HepG2 (cell line): ENCODE results near the gene TTC9. TPM values are rescaled to one million over a fixed set of nuclear protein-coding genes. Genes with fewer than 3 reads are reported as not detected.

Experiments used
- ATAC-seq: fragments of 200-7000 bp; cut with Tn5 transposase; 3 replicates; pipeline ENCODE4 v1.9.1; 2020; ENCODE audit warnings: mild to moderate bottlenecking, moderate library complexity
- BruUV-seq: library from RNA; stranded (reverse); fragments of 400-500 nt; replicated peaks from 2 replicates; lab custom pipeline; 2021; lab: Mats Ljungman, UMichigan
- CTCF ChIA-PET: fragments of 300-600 bp; formaldehyde crosslinking; extraction: SDS; loops from one replicate; lab custom pipeline; 2021; ENCODE audit warnings: low total read pairs, inconsistent platforms, low intra/inter-chr PET ratio; lab: Yijun Ruan, JAX
- POLR2A ChIA-PET: fragments of 350-600 bp; sonication (Branson Sonifier 250); formaldehyde crosslinking; loops from one replicate; lab custom pipeline; 2020; ENCODE audit warnings: antibody characterized with exemption, inconsistent platforms; lab: Yijun Ruan, JAX
- DNase-seq: peaks from one replicate; pipeline ENCODE4 v3.0.0-alpha.2; 2015; ENCODE audit warnings: low spot score
- FAIRE-seq: peaks from 3 replicates; lab custom pipeline; 2011; peaks lifted over from hg19 to GRCh38; lab: Jason Lieb, UNC
- H2AFZ ChIP-seq: one replicate; pipeline ENCODE4 v1.6.1; 2011; ENCODE audit warnings: low read length, inconsistent platforms
- H3K27ac ChIP-seq: fragments of 300-600 bp; 3 replicates; pipeline ENCODE4 v1.8.0; 2011; ENCODE audit warnings: mixed run types, mild to moderate bottlenecking, mixed read lengths, low read length, inconsistent platforms; ENCODE audit not compliant: insufficient read depth; ENCODE audit errors: extremely low read length
- H3K27me3 ChIP-seq, 2 experiments: fragments of 200-600 bp in 1 of 2; 2 replicates in 1 of 2; 3 replicates in 1 of 2; pipeline versions ENCODE4 v1.6.0 to v1.8.0; 2011; ENCODE audit warnings: low read length in 2 of 2, mild to moderate bottlenecking in 2 of 2, moderate library complexity in 2 of 2, inconsistent platforms in 1 of 2; ENCODE audit not compliant: insufficient read depth in 2 of 2, control insufficient read depth in 1 of 2
- H3K36me3 ChIP-seq, 2 experiments: fragments of 200-600 bp in 1 of 2; replicated peaks in 1 of 2; 2 replicates in 1 of 2; 3 replicates in 1 of 2; pipeline versions ENCODE4 v1.5.1 to v1.8.0; 2011; ENCODE audit warnings: low read length in 2 of 2, inconsistent platforms in 1 of 2; ENCODE audit not compliant: insufficient read depth in 2 of 2, control insufficient read depth in 1 of 2
- H3K4me1 ChIP-seq: 2 replicates; pipeline ENCODE4 v1.5.1; 2012; ENCODE audit warnings: low read length, inconsistent platforms; ENCODE audit not compliant: insufficient read depth
- H3K4me2 ChIP-seq: 2 replicates; pipeline ENCODE4 v1.6.0; 2011; ENCODE audit warnings: low read depth, low read length, inconsistent platforms
- H3K4me3 ChIP-seq, 3 experiments: fragments of 200-600 bp in 1 of 3; sonication (generic), shearing (Covaris generic) in 1 of 3; replicated peaks in 1 of 3; 2 replicates each; pipeline ENCODE4 v1.5.1; 2011 to 2016; ENCODE audit warnings: low read length in 3 of 3, inconsistent platforms in 2 of 3, low read depth in 2 of 3, mild to moderate bottlenecking in 2 of 3, control low read depth in 1 of 3, mixed read lengths in 1 of 3; ENCODE audit not compliant: insufficient read depth in 1 of 3
- H3K79me2 ChIP-seq: one replicate; pipeline ENCODE4 v1.6.1; 2011; ENCODE audit warnings: low read length, inconsistent platforms; ENCODE audit not compliant: insufficient read depth
- H3K9ac ChIP-seq: 2 replicates; pipeline ENCODE4 v1.6.0; 2011; ENCODE audit warnings: mild to moderate bottlenecking, low read depth, low read length, inconsistent platforms; ENCODE audit not compliant: insufficient read depth
- H3K9me3 ChIP-seq: 2 replicates; pipeline ENCODE4 v1.5.1; 2012; ENCODE audit warnings: mild to moderate bottlenecking, low read length
- H4K20me1 ChIP-seq: 2 replicates; pipeline ENCODE4 v1.6.0; 2011; ENCODE audit warnings: inconsistent platforms, mild to moderate bottlenecking, low read length, moderate library complexity; ENCODE audit not compliant: insufficient read depth
- BORCS8-MEF2B ChIP-seq: sonication (generic); formaldehyde crosslinking; IDR thresholded peaks from 2 replicates; pipeline ENCODE4 v1.8.0; 2022; ENCODE audit warnings: mild to moderate bottlenecking, missing genetic modification reagents
- CREB3 ChIP-seq: sonication (generic); formaldehyde crosslinking; IDR thresholded peaks from 2 replicates; pipeline ENCODE4 v1.5.0; 2020; ENCODE audit warnings: missing genetic modification reagents
- DR1 ChIP-seq: sonication (generic); formaldehyde crosslinking; IDR thresholded peaks from 2 replicates; pipeline ENCODE4 v1.8.0; 2021; ENCODE audit warnings: mild to moderate bottlenecking, missing genetic modification reagents, inconsistent platforms
- EED ChIP-seq: sonication (generic); formaldehyde crosslinking; IDR thresholded peaks from 2 replicates; pipeline ENCODE4 v1.5.0; 2020; ENCODE audit warnings: mild to moderate bottlenecking, missing genetic modification reagents
- MED1 ChIP-seq: sonication (generic); formaldehyde crosslinking; IDR thresholded peaks from 2 replicates; pipeline ENCODE4 v1.4.0; 2020; ENCODE audit warnings: missing genetic modification reagents
- NR2F6 ChIP-seq, 2 experiments: IDR thresholded peaks; 2 replicates each; pipeline ENCODE4 v1.6.1; 2016; ENCODE audit warnings: antibody characterized with exemption in 1 of 2, mild to moderate bottlenecking in 1 of 2
- PLRG1 ChIP-seq: fragments of 450-650 bp; conservative IDR thresholded peaks from 2 replicates; pipeline ENCODE4 v1.6.1; 2016
- SNAI1 ChIP-seq: sonication (generic); formaldehyde crosslinking; IDR thresholded peaks from 2 replicates; pipeline ENCODE4 v1.5.0; 2020; ENCODE audit warnings: mild to moderate bottlenecking, missing genetic modification reagents, borderline replicate concordance
- SUZ12 ChIP-seq: fragments of 150-350 bp; IDR thresholded peaks from 2 replicates; pipeline ENCODE4 v1.6.1; 2014; ENCODE audit warnings: low read depth, low read length
- ZNF121 ChIP-seq: sonication (generic); formaldehyde crosslinking; IDR thresholded peaks from 2 replicates; pipeline ENCODE4 v1.5.0; 2020; ENCODE audit warnings: mild to moderate bottlenecking, missing genetic modification reagents
- WGBS: methylation state at CpG from one replicate; pipeline ENCODE4 v1.1.6; 2017; ENCODE audit warnings: low lambda C conversion rate; 5-methylcytosine and 5-hydroxymethylcytosine counted together
- in situ Hi-C: cut with HindIII; loops from 2 replicates; pipeline ENCODE4 v1.10.0; 2017; ENCODE audit warnings: low pct_unique_long_range_greater_than_20kb; ENCODE audit not compliant: extremely low pct_ligation_motif_present
- intact Hi-C: fragments of 100-400 bp; cut with micrococcal nuclease; formaldehyde crosslinking; loops from one replicate; pipeline ENCODE4 v1.10.0; 2022; ENCODE audit not compliant: unreplicated experiment
- polyA plus RNA-seq, 8 experiments: library from polyadenylated mRNA; depleted of rRNA in 3 of 8; stranded (reverse) in 7 of 8; unstranded in 1 of 8; fragments of >200 nt; fragmentation: Illumina TruSeq in 4 of 8; extraction: Trizol in 4 of 8; gene quantifications; 2 replicates each; pipeline versions ENCODE4 v1.2.1 to v1.2.3, GENCODE V29; 2011 to 2016; ENCODE audit warnings: low read depth in 4 of 8, missing spikeins in 1 of 8, mixed read lengths in 1 of 8; ENCODE audit not compliant: insufficient read depth in 1 of 8
- total RNA-seq, 5 experiments: library from RNA; depleted of rRNA; stranded (reverse); fragments of >200 nt; fragmentation: Illumina TruSeq; extraction: Trizol; gene quantifications; 2 replicates each; pipeline ENCODE4 v1.2.3, GENCODE V29; 2016; ENCODE audit warnings: low read depth in 1 of 5
- TF ChIP-seq, protein P1 (sequence below): fragments of 450-650 bp; IDR thresholded peaks from 2 replicates; pipeline ENCODE4 v1.6.1; 2017

TTC9 gene
- total and polyA plus RNA-seq, 2 of the 13 experiments (the other 11 are each of a cell fraction or from before 2014, with no cell fraction given): 0.13 to 0.30 TPM

GRCh38 chr14:70723276-70723675 lies 81.6 kb downstream of the TTC9 start (continued):
- TF ChIP-seq CREB3 (no peak), NR2F6 (IDR thresholded peaks at IDR 0.05) (no peak), NR2F6 (CRISPR knock-in tag; IDR thresholded peaks at IDR 0.05) (no peak), MED1 (CRISPR knock-in tag) (no peak)

DNA sequence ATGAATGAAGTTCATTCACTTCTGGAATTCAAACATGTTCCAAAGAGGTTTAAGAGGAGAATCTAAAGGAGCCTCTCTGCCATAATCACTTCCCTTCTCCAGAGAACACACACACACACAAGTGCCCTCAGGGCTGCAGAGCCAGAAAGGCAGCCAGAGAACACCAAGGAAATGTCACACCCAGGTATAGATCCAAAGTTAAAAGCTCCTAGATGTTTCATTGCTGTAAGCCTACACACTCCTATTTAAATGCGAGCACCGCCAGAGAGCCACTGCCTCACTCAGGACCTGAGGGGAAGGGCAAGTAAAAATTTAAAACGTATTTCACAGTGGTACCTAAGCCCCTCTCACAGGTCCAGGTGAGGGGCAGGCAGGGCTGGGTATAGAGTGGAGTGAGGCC lies 82.4 kb downstream of the TTC9 start:
- Histone ChIP-seq H3K27me3 (no peaks in the 10 kb centered on the region), H3K36me3 (no peaks in the 10 kb centered on the region), H4K20me1 (no peaks in the 10 kb centered on the region), H3K9me3 (no peaks in the 10 kb centered on the region), H3K9ac (no peak overlapping the region), H3K27ac (no peak overlapping the region), H3K4me2 (no peak overlapping the region), H3K4me1 (peaks cover 37% of the 10 kb centered on the region), H3K79me2 (no peaks in the 10 kb centered on the region), H2AFZ (no peak overlapping the region), H3K4me3 (no peak overlapping the region)
- TF ChIP-seq, protein P1, sequence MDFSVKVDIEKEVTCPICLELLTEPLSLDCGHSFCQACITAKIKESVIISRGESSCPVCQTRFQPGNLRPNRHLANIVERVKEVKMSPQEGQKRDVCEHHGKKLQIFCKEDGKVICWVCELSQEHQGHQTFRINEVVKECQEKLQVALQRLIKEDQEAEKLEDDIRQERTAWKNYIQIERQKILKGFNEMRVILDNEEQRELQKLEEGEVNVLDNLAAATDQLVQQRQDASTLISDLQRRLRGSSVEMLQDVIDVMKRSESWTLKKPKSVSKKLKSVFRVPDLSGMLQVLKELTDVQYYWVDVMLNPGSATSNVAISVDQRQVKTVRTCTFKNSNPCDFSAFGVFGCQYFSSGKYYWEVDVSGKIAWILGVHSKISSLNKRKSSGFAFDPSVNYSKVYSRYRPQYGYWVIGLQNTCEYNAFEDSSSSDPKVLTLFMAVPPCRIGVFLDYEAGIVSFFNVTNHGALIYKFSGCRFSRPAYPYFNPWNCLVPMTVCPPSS: no peak
- TF ChIP-seq EED (CRISPR knock-in tag) (no peak), PLRG1 (no peak), SUZ12 (no peak), ZNF121 (CRISPR knock-in tag) (no peak), DR1 (CRISPR knock-in tag) (no peak), BORCS8-MEF2B (CRISPR knock-in tag) (no peak), SNAI1 (CRISPR knock-in tag) (no peak)
- intact Hi-C loops (no loop called here), in situ Hi-C loops (no loop called here)
- POLR2A ChIA-PET: no interaction called here
- ATAC-seq (no peak), FAIRE-seq (no peak), DNase-seq (no peak)
- WGBS: 61% methylated on average over 3 of the region's 3 CpGs
- CTCF ChIA-PET: no interaction called here
- BruUV-seq: no TSS peak
